GM12891 (cell line): Measurements from ENCODE around the gene FGF10.

Experiments used
- POLR2A ChIP-seq: IDR thresholded peaks from 2 replicates; pipeline ENCODE4 v1.6.1; 2011; ENCODE audit warnings: low read depth, low read length, control low read depth
- POLR2AphosphoS5 ChIP-seq: IDR thresholded peaks from 2 replicates; pipeline ENCODE4 v1.6.1; 2011; ENCODE audit warnings: low read depth, low read length, control low read depth
- POU2F2 ChIP-seq: IDR thresholded peaks from 2 replicates; pipeline ENCODE4 v1.6.1; 2011; ENCODE audit warnings: low read depth, mild to moderate bottlenecking, control low read depth, low read length, moderate library complexity
- TAF1 ChIP-seq: IDR thresholded peaks from 2 replicates; pipeline ENCODE4 v1.6.1; 2011; ENCODE audit warnings: low read depth, low read length, control low read depth

- TF ChIP-seq POLR2A (no peak), POLR2AphosphoS5 (no peak), TAF1 (no peak), POU2F2 (no peak)
These were observed 23.9 kb downstream of the FGF10 start for GRCh38 chr5:44365345-44365744.
